HepG2 (cell line): ENCODE results near the gene PHRF1. TPM values are rescaled to one million over a fixed set of nuclear protein-coding genes. Genes with fewer than 3 reads are reported as not detected.

Experiments used
- AKAP8 ChIP-seq: sonication (generic); formaldehyde crosslinking; IDR thresholded peaks from 2 replicates; pipeline ENCODE4 v1.5.1; 2020; ENCODE audit warnings: mild to moderate bottlenecking, missing genetic modification reagents
- CEBPG ChIP-seq: IDR thresholded peaks from 2 replicates; pipeline ENCODE4 v1.6.1; 2016
- EZH2 ChIP-seq: conservative IDR thresholded peaks from 2 replicates; pipeline ENCODE4 v1.6.1; 2012; ENCODE audit warnings: mild to moderate bottlenecking, low read depth, low read length, moderate library complexity
- HOXA5 ChIP-seq: sonication (generic); formaldehyde crosslinking; IDR thresholded peaks from 2 replicates; pipeline ENCODE4 v1.4.0; 2020; ENCODE audit warnings: missing genetic modification reagents
- LCORL ChIP-seq, 2 experiments: fragments of 450-650 bp in 1 of 2; sonication (generic) in 1 of 2; formaldehyde crosslinking in 1 of 2; IDR thresholded peaks; 2 replicates each; pipeline versions ENCODE4 v1.5.0 to v1.6.1; 2017 to 2020; ENCODE audit warnings: antibody characterized with exemption in 1 of 2, missing genetic modification reagents in 1 of 2
- NFKBIZ ChIP-seq: IDR thresholded peaks from 2 replicates; pipeline ENCODE4 v1.6.1; 2018; ENCODE audit warnings: missing genetic modification reagents, missing compliant biosample characterization
- NPAS2 ChIP-seq: sonication (generic); formaldehyde crosslinking; IDR thresholded peaks from 2 replicates; pipeline ENCODE4 v1.8.0; 2022; ENCODE audit warnings: mild to moderate bottlenecking, missing genetic modification reagents, borderline replicate concordance
- REXO4 ChIP-seq: sonication (generic); formaldehyde crosslinking; IDR thresholded peaks from 2 replicates; pipeline ENCODE4 v1.8.0; 2022; ENCODE audit warnings: missing genetic modification reagents, mild to moderate bottlenecking, borderline replicate concordance
- SAFB2 ChIP-seq: sonication (generic); formaldehyde crosslinking; IDR thresholded peaks from 2 replicates; pipeline ENCODE4 v1.5.1; 2020; ENCODE audit warnings: missing genetic modification reagents, low read depth, mild to moderate bottlenecking, borderline replicate concordance
- SIN3B ChIP-seq: fragments of 150-350 bp; IDR thresholded peaks from 2 replicates; pipeline ENCODE4 v1.6.1; 2014; ENCODE audit warnings: low read length
- TEAD2 ChIP-seq: sonication (generic); formaldehyde crosslinking; IDR thresholded peaks from 2 replicates; pipeline ENCODE4 v1.9.0; 2021; ENCODE audit warnings: missing genetic modification reagents
- THAP11 ChIP-seq: IDR thresholded peaks from 2 replicates; pipeline ENCODE4 v1.6.1; 2016; ENCODE audit warnings: missing biosample characterization, missing genetic modification reagents
- ZKSCAN1 ChIP-seq: fragments of 150-350 bp; IDR thresholded peaks from 2 replicates; pipeline ENCODE4 v1.6.1; 2014; ENCODE audit warnings: low read length
- ZNF101 ChIP-seq: sonication (generic); formaldehyde crosslinking; IDR thresholded peaks from 2 replicates; pipeline ENCODE4 v1.4.0; 2020; ENCODE audit warnings: mild to moderate bottlenecking, low read depth, missing genetic modification reagents, borderline replicate concordance
- ZNF224 ChIP-seq: sonication (generic); formaldehyde crosslinking; IDR thresholded peaks from 2 replicates; pipeline ENCODE4 v1.5.0; 2020; ENCODE audit warnings: mild to moderate bottlenecking, missing genetic modification reagents
- ZNF333 ChIP-seq: sonication (generic); formaldehyde crosslinking; IDR thresholded peaks from 2 replicates; pipeline ENCODE4 v1.4.0; 2020; ENCODE audit warnings: mild to moderate bottlenecking, missing genetic modification reagents, borderline replicate concordance
- ZNF850 ChIP-seq: sonication (generic); formaldehyde crosslinking; conservative IDR thresholded peaks from 2 replicates; pipeline ENCODE4 v1.9.0; 2021; ENCODE audit warnings: mild to moderate bottlenecking, missing genetic modification reagents
- polyA plus RNA-seq, 8 experiments: library from polyadenylated mRNA; depleted of rRNA in 3 of 8; stranded (reverse) in 7 of 8; unstranded in 1 of 8; fragments of >200 nt; fragmentation: Illumina TruSeq in 4 of 8; extraction: Trizol in 4 of 8; gene quantifications; 2 replicates each; pipeline versions ENCODE4 v1.2.1 to v1.2.3, GENCODE V29; 2011 to 2016; ENCODE audit warnings: low read depth in 4 of 8, missing spikeins in 1 of 8, mixed read lengths in 1 of 8; ENCODE audit not compliant: insufficient read depth in 1 of 8
- total RNA-seq, 5 experiments: library from RNA; depleted of rRNA; stranded (reverse); fragments of >200 nt; fragmentation: Illumina TruSeq; extraction: Trizol; gene quantifications; 2 replicates each; pipeline ENCODE4 v1.2.3, GENCODE V29; 2016; ENCODE audit warnings: low read depth in 1 of 5
- TF ChIP-seq, protein P1 (sequence below): sonication (generic); formaldehyde crosslinking; conservative IDR thresholded peaks from 2 replicates; pipeline ENCODE4 v1.8.0; 2022; ENCODE audit warnings: low read depth, missing genetic modification reagents
- TF ChIP-seq, protein P2 (sequence below): sonication (generic); formaldehyde crosslinking; IDR thresholded peaks from 2 replicates; pipeline ENCODE4 v1.4.0; 2020; ENCODE audit warnings: missing genetic modification reagents, mild to moderate bottlenecking, borderline replicate concordance
- TF ChIP-seq, protein P3 (sequence below): sonication (generic); formaldehyde crosslinking; IDR thresholded peaks from 2 replicates; pipeline ENCODE4 v1.4.0; 2020; ENCODE audit warnings: missing genetic modification reagents

The PHRF1 gene
- total and polyA plus RNA-seq, 2 of the 13 experiments (the other 11 are each of a cell fraction or from before 2014, with no cell fraction given): 8.2 to 16.7 TPM

DNA sequence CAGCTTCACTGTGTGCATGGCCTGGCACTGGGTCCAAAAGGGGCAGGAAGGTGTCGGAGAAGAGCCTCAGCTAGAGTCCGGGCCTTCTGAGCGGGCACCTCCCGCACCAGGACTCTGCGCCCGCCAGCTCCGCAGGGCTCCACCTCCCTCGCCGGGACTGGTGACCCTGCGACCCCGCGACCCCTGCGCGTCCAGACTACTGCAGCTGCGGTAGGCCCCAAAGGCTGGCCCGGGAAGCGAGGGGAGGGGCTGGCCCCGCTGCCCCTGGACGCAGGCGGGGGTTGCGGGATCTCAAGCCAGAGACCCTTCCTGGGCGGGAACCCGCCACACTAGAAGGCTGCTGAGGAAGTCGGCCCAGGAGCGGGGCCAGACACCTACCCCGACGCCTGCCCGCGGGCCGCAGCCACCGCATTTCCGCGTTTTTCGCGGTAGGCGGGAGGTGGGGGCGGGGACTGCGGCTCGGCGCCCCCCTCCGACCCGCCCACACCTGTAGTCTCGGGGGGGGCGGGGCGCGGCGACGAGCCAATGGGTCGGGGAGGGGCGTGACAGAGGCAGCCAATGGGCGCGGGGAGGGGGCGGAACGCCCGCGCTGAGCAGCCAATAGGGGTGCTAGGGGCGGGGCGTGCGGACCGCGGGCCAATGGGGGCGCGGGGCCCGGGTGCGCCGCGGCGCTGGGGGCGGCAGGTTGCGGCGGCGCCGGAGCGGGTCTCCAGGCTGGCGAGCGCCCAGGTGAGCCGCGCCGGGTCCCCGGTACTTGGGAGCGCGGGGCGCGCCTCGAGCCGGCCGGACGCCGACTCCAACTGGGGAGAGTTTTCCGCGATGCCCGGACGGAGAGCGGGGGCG, 15.7 kb upstream of the PHRF1 start, which contains the start of the genes LMNTD2 and RASSF7 (continued):
- TF ChIP-seq, protein P1, sequence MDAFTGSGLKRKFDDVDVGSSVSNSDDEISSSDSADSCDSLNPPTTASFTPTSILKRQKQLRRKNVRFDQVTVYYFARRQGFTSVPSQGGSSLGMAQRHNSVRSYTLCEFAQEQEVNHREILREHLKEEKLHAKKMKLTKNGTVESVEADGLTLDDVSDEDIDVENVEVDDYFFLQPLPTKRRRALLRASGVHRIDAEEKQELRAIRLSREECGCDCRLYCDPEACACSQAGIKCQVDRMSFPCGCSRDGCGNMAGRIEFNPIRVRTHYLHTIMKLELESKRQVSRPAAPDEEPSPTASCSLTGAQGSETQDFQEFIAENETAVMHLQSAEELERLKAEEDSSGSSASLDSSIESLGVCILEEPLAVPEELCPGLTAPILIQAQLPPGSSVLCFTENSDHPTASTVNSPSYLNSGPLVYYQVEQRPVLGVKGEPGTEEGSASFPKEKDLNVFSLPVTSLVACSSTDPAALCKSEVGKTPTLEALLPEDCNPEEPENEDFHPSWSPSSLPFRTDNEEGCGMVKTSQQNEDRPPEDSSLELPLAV (CRISPR knock-in tag): no peak
- no peak for TF ChIP-seq LCORL (IDR thresholded peaks at IDR 0.05)
- no peak for TF ChIP-seq LCORL (CRISPR knock-in tag; IDR thresholded peaks at IDR 0.05)
- TF ChIP-seq ZNF224 (CRISPR knock-in tag): peak; percentile 26; the same call in 1 of the 2 replicates
- no peak for TF ChIP-seq NPAS2 (CRISPR knock-in tag)
- TF ChIP-seq CEBPG: no peak
- TF ChIP-seq EZH2: no peak
- TF ChIP-seq ZNF850 (CRISPR knock-in tag): no peak
- peak; percentile 66 for TF ChIP-seq THAP11
- TF ChIP-seq TEAD2 (CRISPR knock-in tag): no peak
- TF ChIP-seq, protein P2, sequence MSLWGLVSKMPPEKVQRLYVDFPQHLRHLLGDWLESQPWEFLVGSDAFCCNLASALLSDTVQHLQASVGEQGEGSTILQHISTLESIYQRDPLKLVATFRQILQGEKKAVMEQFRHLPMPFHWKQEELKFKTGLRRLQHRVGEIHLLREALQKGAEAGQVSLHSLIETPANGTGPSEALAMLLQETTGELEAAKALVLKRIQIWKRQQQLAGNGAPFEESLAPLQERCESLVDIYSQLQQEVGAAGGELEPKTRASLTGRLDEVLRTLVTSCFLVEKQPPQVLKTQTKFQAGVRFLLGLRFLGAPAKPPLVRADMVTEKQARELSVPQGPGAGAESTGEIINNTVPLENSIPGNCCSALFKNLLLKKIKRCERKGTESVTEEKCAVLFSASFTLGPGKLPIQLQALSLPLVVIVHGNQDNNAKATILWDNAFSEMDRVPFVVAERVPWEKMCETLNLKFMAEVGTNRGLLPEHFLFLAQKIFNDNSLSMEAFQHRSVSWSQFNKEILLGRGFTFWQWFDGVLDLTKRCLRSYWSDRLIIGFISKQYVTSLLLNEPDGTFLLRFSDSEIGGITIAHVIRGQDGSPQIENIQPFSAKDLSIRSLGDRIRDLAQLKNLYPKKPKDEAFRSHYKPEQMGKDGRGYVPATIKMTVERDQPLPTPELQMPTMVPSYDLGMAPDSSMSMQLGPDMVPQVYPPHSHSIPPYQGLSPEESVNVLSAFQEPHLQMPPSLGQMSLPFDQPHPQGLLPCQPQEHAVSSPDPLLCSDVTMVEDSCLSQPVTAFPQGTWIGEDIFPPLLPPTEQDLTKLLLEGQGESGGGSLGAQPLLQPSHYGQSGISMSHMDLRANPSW (CRISPR knock-in tag): no peak
- no peak for TF ChIP-seq ZNF101 (CRISPR knock-in tag)
- no peak for TF ChIP-seq ZNF333
- peak; percentile 37; the same call in 1 of the 2 replicates for TF ChIP-seq AKAP8 (CRISPR knock-in tag)
- TF ChIP-seq SIN3B: no peak
- no peak for TF ChIP-seq REXO4 (CRISPR knock-in tag)
- TF ChIP-seq, protein P3, sequence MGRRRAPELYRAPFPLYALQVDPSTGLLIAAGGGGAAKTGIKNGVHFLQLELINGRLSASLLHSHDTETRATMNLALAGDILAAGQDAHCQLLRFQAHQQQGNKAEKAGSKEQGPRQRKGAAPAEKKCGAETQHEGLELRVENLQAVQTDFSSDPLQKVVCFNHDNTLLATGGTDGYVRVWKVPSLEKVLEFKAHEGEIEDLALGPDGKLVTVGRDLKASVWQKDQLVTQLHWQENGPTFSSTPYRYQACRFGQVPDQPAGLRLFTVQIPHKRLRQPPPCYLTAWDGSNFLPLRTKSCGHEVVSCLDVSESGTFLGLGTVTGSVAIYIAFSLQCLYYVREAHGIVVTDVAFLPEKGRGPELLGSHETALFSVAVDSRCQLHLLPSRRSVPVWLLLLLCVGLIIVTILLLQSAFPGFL (CRISPR knock-in tag): no peak
- no peak for TF ChIP-seq HOXA5 (CRISPR knock-in tag)
- TF ChIP-seq SAFB2: no peak
- no peak for TF ChIP-seq ZKSCAN1
- no peak for TF ChIP-seq NFKBIZ
